Measurements from ENCODE around the gene DHRS9.
"Not testable (repeated sequence)": the region's sequence is repeated elsewhere in the genome, so short reads cannot be mapped to it uniquely, and the experiment has no call there.

DHRS9 gene

DNA sequence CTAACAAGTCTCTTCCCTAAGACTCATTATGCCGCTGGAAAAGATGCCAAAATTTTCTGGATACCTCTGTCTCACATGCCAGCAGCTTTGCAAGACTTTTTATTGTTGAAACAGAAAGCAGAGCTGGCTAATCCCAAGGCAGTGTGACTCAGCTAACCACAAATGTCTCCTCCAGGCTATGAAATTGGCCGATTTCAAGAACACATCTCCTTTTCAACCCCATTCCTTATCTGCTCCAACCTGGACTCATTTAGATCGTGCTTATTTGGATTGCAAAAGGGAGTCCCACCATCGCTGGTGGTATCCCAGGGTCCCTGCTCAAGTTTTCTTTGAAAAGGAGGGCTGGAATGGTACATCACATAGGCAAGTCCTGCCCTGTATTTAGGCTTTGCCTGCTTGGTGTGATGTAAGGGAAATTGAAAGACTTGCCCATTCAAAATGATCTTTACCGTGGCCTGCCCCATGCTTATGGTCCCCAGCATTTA lies 26.3 kb downstream of the DHRS9 start:
- DNase-seq = no peak

DNA sequence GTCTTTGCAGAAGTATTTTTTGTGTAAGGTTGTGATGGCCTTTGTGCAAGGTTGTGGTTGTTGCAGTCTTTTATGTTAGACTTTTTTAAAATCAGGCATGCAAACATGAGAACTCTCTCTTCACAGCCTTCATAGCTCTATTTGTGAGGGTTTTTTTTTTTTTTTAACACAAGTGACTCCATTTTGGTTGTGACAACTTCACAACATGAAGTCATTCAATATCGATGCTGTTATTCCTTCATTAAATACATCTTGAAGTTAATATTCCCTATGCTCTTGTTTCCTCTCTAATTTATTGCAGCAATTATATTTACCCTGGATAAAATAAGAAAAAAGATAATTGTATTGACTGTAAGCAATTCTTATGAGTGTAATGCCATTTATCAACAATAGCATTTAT lies 35.5 kb downstream of the DHRS9 start:
- DNase-seq = no peak

DNA sequence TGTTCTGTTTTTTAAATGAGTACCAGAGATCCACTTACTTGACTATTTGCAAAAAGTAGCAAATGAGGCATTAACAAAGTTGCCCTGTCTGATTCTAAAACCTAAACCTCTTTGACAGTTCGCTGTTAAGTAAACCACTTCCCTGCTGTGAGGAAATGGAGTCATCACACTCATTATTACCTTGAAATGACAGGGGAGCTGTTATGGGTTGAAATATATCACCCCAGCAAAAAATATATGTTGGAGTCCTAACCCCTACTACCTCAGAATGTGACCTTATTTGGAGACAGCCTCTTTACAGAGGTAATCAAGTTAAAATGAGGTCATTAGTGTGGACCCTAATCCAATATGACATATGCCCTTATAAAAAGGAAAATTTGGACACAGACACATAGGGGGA lies 36.1 kb downstream of the DHRS9 start:
- DNase-seq = no peak

DNA sequence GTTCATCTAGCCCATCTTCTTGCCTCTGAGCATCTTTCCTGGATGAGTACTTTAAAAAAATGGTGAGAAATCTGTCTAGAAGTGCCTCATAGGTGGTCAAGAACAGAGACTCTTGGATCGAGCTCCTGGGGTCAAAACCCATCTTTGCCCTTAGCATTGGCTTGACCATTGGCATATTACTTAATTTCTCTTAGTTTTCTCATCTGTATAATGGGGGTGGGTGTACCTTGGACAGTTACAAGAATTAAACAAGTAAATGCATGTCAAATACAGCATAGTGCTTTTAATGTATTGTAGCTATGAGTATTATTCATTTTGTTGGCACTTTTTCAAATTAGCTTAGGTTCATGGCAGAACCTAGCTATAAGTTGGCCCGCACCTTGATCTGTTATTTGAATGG lies 36.8 kb downstream of the DHRS9 start:
- DNase-seq = no peak

DNA sequence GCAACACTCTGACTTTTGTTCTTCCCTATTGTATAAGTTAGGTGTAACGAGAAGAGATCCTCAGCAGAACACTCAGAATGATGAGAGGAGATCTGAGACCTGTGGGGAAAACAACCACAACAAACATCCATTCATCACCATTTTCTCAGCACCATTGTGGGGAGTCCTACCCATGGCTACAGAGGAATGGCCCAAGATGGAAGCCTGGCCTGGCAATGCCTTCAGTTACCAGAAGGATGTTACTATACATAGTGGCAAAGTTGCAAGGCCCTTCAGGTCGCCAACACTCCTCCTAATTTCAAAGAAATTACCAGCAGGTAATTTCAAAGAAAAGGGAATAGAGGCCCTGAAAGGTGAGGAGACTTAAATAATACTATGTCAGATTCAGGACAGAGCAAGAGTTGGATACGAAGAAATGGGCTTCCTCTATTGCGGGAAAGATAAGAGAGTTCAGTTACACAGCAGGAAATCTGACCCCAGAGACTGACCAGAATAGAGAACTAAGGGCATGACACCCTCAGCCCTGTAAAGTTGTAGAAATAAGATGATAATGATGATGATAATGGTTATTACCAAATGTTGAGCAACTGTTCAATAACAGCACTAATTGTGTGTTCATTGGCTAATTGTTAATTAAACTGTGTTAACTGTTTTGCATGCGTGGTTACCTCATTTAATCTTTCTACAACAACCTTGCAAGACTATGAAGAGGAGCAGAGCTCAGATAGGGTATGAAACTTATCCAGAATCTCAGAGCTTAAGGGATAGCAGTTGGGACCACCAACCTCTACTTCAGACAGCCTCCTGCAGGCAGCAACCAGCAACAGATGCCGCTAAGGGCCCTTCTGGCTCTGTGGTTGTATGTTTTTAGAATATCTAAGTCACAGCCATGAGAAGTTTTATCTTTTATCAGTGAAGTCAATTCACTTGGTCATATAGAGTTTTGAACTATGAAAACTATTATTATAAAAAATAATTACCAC lies 37.5 kb downstream of the DHRS9 start:
- DNase-seq = no peak

DNA sequence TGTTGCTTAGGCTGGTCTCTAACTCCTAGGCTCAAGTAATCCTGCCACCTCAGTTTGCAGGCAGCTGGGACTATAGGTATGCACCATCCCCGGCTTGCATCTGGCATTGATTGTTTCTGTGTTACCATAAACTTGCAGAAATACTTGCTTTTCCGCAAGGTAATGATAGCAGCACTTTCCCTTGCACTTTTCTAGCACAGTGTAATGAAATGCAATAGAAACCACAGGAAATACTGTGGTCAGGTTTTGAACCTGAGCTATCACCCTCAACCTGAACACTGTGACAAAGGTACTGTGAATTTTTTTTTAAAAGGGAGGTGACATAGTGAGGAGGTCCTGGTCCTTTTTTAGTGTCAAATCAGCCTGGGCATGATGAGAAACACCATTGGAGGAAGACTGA lies 38.3 kb downstream of the DHRS9 start:
- peak; percentile 55 for DNase-seq

DNA sequence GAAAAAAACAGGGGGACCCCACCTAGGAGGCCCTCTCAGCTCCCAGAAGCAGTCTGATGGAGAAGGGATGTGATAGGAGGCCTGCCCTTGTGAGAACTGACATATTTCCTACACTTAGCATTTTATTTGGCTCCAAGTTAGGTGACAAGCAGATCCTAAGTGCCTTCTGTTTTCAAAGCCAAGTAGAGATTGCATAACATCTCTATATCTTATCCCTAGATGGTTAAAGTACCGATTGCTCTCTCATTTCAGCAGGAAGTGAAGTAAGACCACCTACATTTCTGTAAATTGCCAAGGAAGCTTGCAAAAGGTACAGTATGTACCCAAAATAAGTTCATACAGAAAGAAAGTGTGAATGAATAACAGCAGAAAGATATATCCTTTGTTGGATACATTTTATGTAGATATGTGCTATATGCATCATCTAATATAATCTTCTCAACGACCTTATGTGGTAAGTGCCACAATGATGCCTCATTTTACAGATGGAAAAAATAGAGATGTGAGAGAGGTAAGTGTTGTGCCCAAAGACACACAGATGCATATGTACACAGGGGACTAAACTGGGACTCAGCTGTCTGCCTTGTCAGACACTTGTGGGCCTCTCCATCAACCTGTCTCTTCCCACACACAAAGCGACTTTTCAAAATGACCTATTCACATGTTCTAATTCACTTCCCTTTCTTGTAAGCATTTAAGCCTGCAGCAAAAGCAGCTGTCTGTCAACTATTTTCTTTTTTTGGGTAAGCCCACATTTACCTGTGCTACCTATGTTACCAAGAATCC lies 38.9 kb downstream of the DHRS9 start:
- DNase-seq = no peak

DNA sequence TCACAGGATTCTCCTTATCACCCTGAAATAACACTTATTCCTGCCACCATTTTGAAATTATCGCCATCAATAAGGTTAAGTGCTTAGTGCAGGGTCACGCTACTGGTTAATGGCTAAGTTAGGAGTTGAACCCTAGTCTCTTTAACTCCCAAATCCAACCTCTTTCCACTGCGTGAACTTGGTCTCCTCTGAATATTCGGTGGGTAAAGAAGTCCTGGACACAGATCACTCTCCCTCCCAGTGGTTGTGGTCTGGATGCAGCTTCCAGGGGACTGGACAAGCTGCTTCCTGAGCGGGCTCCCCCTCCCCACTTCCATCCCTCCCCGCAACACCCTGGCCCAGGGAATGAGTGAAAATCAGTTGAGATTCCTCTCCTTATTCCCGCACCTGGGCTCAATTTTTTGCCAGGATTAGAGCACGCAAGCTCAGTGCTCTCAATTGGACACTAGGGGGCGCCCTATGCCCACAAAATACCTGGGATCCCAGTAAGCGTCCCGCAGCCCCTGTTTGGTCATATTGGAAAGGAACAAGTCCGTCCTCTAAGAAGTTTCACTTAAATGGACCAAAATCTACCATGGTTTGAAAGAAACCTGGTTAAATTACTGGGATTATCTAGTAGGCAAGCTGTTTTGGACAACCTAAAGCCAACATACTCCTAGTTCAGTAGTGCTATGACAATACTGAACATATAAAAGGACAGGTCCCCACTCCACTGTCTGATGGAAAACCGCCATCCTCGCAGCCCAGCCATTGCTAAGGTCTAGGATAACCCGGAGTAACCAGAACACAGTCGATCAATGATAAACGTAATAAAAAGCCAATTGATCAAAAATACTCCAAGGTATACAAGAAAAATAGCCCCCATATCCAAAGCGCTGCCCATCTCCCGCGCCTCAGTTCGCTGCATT lies 40.4 kb downstream of the DHRS9 start:
- peak; percentile 66 for DNase-seq

DNA sequence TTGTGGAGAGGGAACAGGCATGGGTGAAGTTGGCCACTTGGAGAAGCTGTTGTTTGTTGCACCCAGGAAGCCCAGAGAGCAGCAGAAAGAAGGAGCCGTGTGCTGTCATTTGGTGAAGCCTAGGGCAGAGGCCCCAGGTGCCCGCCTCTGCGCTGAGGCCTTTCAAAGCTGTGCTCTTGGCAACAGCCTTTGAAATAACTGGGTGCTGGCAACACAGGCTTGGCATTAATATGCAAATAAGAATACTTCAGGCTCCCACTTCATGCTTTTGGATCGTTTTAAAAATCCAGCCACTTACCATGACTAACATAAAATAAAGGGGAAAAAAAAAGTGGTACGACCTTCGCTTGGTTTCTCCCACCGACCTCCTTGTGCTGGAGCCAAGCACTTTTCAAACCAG lies 41.1 kb downstream of the DHRS9 start:
- no peak for DNase-seq

DNA sequence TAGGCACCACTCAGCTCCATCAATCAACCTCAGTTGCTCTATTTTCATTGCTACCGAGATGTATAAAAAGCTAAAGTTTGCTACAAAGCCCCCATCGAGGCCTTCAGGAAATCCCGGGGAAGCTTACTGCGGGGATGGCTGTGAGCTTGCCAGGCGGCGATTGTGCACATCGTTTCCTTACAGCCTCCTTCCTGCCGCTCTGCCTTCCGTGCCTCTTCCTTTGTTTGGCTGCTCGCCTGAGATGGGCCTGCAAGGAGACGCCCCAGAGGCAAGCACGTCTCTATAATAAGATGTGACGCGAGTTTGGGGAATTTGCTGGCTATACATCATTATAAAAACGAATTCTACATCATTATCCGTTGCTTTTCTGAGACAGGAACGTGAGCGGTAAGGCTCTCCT lies 41.6 kb downstream of the DHRS9 start:
- DNase-seq = no peak

DNA sequence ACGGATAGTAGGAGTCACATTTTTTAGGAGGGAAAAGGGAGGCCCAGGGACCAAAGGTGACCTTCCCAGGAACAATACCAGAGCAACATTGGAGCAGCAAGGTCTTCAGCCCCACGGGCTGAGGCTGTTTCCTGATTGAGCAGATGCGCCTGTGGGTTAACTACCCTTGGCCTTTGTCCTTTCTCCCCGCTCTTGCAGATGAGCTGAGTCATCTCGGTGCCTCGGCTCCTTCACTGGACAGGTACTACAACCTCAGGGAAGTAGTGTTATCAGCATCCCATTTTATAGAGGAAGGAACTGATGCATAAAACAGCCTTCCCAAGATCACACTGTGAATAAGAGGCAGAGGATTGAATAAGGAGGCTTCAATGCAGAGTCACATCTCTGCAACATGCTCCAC lies 43.5 kb downstream of the DHRS9 start:
- no peak for DNase-seq

DNA sequence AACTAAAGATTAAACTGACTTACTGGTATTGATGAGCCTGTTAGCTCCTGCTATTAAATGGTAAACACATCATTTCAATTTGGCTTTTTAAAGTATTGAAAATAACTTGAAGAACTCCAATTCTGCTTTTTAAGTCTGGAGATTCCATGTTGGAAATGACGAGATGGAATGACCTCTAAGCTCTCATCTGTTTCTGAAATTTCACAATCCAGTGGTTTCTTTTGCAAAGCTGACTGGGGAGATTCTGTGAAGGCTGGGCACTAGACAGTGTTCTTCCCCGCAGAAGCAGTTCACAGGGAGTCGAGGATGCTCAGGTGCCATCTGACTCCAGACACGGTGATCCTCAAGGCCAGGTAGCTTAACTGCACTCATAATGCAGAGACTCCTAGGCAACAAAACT lies 44.7 kb downstream of the DHRS9 start:
- no peak for DNase-seq

DNA sequence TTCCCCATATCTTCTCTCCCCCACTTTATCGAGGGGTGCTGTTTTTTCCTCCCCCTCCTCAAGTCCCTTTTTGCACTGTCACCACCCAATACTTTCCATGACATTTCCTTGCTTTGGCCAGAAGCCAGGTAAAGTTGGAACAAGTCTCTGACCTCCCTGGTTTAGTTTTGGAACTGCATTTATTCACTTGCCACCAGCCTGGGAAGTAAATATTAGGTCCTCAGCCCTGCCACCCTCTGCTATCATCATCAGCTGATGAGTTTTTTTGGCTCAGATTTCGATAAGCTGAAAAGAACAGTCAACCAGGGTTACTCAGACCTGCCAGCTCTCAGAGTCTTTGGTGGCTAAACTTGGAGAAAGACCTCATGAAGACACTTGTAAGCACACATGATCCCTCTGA lies 47.0 kb downstream of the DHRS9 start:
- no peak for DNase-seq

DNA sequence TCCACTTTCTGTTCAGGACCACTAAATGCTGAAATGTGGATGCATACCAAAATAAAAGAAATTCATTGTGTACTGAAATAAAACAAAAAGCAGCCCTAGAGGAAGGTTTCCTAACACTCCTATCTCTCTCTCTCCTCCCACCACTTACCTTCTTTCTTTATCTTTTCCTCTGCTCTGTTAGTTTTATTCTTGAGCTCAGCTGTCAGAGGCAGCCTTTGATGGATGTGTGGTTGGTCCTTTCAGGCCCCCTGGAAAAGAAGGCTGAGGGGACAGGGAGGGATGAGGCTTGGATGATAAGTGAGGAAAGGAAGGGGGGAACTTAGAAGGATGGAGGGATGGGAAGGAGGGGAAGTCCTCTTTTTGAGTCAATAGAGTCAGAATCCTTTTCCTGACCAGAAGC lies 47.6 kb downstream of the DHRS9 start:
- DNase-seq = no peak

DNA sequence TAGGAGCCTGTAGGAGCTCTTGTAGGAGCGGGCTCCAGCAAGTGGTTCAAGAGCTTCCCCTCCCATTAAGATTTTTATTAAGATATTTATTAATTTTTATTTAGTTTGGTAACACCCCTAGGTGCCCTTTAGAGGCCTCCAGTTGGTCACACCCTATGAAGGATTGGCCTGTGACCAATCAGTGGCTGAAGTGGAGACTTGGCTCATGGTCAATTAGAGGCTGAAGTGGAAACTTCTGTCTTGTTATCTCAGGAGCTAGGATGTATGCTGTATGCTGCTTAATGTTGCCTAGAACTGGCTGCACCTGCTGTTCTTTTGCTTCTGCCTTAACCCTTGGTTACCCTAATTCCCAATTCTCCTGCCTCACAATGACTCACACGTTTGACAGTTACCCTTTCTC lies 48.7 kb downstream of the DHRS9 start:
- no peak for DNase-seq

DNA sequence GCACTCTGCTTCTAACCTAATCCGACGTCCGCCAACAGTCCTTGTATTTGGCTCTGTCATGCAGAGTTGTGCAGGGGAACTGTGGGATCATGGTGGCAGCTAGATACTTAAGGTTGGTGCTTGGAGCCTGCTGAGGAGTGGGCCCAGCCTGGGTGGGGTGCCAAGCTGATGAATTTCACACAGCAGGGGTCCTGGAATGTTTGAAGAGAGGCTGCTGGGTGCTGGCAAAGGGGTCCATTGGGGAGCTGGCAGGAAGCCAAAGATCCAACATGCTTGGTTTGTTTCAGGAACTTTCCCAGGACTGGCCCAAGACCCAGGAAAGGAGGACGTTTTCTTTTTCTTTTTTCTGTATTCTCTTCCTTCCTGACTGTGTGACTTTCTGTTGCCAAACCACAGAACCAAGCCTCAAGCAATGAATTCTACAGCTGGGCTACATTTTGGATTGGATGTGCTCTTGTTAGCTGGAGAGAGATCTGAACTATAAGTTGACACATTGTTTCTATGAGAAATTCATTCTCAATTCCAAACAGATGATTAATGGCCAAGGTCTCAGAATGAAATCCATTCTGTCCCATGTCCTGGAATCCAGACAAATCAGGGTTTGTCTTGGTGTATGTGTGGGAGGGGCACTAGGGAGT lies 49.9 kb downstream of the DHRS9 start:
- no peak for DNase-seq

DNA sequence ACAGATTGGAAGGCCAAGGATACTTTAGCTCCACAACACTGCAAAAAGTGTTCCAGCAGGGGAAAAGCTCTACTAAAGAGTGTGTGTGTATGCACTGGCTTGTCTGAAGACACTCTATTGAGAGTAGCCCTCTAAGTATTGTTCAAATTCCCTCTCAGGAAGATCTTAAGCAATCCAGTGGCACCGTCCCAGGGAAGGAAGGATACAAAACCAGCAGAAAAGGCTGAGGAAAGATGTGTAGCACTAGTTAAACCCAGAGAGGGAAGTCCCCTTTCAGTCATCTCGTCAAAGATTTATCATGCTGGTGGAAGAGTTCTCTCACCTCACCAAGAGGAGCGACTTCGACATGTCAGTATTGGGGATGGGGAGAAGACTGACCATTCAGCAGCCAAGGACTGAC lies 50.5 kb downstream of the DHRS9 start:
- DNase-seq = no peak

DNA sequence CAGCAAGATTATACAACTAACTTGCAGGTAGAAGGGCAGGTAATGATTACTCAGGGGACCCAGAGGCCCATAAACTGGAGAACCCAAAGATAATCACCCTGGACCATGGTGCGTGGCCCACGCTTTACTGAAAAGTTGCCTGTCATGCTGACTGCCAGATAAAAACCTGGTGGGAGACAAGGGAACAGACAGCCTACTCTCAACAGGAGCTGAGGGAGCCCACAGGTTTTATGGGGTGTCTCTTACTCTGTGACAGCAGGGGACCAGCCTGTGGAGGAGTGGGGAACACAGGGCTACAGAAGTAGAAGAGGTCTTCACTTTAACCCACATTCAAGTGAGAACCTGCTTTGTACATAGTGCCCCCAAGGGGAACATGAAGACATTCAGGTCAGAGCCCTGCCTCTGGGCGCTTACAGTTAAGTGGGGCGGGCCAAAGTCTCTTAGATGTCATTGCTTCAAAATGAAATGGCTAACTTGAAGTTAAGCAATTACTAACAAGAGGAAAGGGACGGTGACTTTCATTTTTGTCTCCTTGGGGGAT lies 60.4 kb downstream of the DHRS9 start:
- no peak for DNase-seq

DNA sequence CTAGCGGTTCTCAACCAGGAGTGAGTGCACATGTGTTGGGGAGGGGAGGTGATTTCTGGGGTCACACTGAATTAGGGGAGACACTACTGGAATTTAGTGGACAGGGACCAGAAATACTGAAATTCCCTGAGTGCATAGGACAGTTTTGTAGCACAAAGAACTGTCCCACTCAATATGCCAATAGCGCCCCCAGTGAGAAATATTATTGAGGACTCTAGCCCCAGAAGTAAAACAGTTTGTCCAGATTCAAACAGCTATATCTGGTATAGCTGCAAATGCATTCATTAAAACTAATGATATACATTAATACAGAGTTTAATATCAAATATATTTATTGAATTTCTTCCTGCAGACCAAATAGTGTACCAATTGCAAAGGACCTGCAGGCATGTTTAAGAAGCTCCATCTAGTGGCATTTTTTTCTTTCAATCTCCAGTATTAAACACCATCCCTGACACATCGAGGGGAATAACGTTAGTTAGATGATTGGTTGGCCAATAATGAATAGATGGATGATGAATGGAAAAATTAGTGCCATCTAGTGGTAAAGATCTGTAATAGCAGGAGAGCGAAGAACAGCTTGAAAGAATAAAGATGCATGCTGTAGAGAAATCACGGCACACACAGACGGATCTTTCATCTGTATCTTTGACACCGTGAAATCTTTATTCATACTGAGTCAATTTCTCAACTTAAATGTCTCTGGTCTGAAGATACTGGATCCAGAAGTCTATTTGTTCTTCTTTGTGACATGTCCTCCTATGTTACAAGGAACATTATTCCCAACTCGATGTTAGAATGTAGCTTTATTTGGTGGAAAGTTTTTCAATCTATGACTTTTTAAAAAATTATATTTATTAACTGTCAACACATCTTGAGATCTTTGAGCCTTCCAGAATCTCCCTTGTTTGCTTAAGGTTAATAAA lies 62.5 kb downstream of the DHRS9 start:
- no peak for DNase-seq

DNA sequence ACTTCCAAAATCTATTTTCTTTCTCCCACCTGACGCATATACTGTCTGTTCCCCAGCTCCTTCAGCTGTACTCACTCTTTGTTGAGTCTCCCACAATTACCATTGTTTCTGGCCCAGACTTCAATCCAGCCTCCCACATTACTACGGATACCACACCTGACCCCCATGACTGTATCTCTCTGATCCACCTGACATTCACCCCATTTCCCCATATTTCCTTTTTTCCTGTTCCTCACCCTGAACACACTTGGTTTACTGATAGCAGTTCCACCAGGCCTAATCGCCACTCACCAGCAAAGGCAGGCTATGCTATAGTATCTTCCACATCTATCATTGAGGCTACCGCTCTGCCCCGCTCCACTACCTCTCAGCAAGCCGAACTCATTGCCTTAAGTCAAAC lies 64.9 kb downstream of the DHRS9 start:
- DNase-seq = not testable (repeated sequence)

DNA sequence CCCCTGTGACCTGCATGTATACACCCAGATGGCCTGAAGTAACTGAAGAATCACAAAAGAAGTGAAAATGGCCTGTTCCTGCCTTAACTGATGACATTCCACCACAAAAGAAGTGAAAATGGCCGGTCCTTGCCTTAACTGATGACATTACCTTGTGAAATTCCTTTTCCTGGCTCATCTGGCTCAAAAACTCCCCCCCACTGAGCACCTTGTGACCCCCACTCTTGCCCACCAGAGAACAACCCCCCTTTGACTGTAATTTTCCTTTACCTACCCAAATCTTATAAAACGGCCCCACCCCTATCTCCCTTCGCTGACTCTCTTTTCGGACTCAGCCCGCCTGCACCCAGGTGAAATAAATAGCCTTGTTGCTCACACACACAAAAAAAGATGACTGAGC lies 67.1 kb downstream of the DHRS9 start:
- not testable (repeated sequence) for DNase-seq

All from NK-92 treated with Interleukin-12 subunit alpha and Interleukin-12 subunit beta, amount 100 ng/mL, for 24 hours (cell line).